Ovary (tissue), 3 donors: ENCODE data around the gene WARS2.

Experiments used
- CTCF ChIP-seq, 3 donors: fragments of 450-650 bp in 2 of 3; fragments of 200-600 bp in 1 of 3; IDR thresholded peaks; one replicate each; pipeline versions ENCODE4 v1.5.1 to v1.8.0; 2016 to 2022; ENCODE audit warnings: antibody characterized with exemption in 3 of 3, mild to moderate bottlenecking in 1 of 3
- POLR2A ChIP-seq: fragments of 450-650 bp; IDR thresholded peaks from one replicate; pipeline ENCODE4 v1.6.1; 2017; ENCODE audit warnings: antibody characterized with exemption, mild to moderate bottlenecking, moderate library complexity
- donor health status: DM: no; HTN: no; CAD: no.

GRCh38 chr1:119007670-119008482, 132.6 kb downstream of the WARS2 start:
- TF ChIP-seq CTCF (IDR thresholded peaks at IDR 0.05) (no peak), POLR2A (no peak)
